ENCODE data around the gene THOC1. TPM values are rescaled to one million over a fixed set of nuclear protein-coding genes. Genes with fewer than 3 reads are reported as not detected.

The THOC1 gene
- total and polyA plus RNA-seq, 2 experiments from 2014 or later, result 73.0 to 108 TPM

DNA sequence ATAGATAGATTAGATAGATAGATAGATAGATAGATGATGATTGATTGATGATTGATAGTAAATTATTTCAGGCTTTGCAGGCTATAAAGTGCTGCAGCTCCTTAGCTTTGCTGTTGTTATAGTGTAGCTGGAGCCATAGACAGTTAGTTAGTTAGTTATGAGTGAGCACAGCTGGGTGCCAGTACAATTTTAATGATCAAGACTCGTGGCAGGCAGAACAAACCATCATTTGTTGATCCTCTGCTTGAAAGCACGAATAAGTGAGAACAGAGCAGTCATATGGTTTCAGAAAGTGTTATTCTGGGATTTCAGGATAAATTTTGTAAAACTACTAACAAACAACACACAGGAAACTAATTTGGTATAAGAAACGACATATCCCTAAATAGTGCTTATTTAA, 53.9 kb downstream of the THOC1 start:
- Histone ChIP-seq H4K20me1 (replicated peaks; ENCODE audit: insufficient read depth) (peaks cover 7% of the 10 kb centered on the region; the same call in 1 of the 2 replicates), H3F3A (replicated peaks; ENCODE audit: low read depth) (no peaks in the 10 kb centered on the region), H3K27ac (ENCODE audit: low read depth) (no peak overlapping the region), H3K4me2 (no peak overlapping the region), H3K4me1 (ENCODE audit: insufficient read depth) (peaks cover 14% of the 10 kb centered on the region), H2AFZ (no peak overlapping the region), H3K27me3 (ENCODE audit: insufficient read depth) (no peaks in the 10 kb centered on the region), H3K36me3 (ENCODE audit: insufficient read depth) (peaks cover 58% of the 10 kb centered on the region), H3K79me2 (replicated peaks; ENCODE audit: insufficient read depth) (no peaks in the 10 kb centered on the region), H3K4me3 (no peak overlapping the region), H3K9me2 (ENCODE audit: insufficient read depth) (no peaks in the 10 kb centered on the region)
- H3K9me3 Mint-ChIP-seq, result no peaks in the 10 kb centered on the region
- peaks cover 2% of the 10 kb centered on the region for H3K27me3 Mint-ChIP-seq (ENCODE audit: insufficient read depth, low read depth, poor library complexity)
- H3K4me3 Mint-ChIP-seq, result no peak overlapping the region
- H3K27ac Mint-ChIP-seq, result no peak overlapping the region
- peaks cover 20% of the 10 kb centered on the region; the same call in 2 of the 3 replicates for H3K4me1 Mint-ChIP-seq
- DNase-seq (ENCODE audit: low spot score) (no peak), ATAC-seq (no peak)
- TF ChIP-seq, protein P1, sequence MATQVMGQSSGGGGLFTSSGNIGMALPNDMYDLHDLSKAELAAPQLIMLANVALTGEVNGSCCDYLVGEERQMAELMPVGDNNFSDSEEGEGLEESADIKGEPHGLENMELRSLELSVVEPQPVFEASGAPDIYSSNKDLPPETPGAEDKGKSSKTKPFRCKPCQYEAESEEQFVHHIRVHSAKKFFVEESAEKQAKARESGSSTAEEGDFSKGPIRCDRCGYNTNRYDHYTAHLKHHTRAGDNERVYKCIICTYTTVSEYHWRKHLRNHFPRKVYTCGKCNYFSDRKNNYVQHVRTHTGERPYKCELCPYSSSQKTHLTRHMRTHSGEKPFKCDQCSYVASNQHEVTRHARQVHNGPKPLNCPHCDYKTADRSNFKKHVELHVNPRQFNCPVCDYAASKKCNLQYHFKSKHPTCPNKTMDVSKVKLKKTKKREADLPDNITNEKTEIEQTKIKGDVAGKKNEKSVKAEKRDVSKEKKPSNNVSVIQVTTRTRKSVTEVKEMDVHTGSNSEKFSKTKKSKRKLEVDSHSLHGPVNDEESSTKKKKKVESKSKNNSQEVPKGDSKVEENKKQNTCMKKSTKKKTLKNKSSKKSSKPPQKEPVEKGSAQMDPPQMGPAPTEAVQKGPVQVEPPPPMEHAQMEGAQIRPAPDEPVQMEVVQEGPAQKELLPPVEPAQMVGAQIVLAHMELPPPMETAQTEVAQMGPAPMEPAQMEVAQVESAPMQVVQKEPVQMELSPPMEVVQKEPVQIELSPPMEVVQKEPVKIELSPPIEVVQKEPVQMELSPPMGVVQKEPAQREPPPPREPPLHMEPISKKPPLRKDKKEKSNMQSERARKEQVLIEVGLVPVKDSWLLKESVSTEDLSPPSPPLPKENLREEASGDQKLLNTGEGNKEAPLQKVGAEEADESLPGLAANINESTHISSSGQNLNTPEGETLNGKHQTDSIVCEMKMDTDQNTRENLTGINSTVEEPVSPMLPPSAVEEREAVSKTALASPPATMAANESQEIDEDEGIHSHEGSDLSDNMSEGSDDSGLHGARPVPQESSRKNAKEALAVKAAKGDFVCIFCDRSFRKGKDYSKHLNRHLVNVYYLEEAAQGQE (IDR thresholded peaks at IDR 0.05; ENCODE audit: unreplicated experiment), result no peak
- no peak for TF ChIP-seq ZNF331 (CRISPR knock-in tag; IDR thresholded peaks at IDR 0.05; ENCODE audit: low read depth)
- TF ChIP-seq, protein P2, sequence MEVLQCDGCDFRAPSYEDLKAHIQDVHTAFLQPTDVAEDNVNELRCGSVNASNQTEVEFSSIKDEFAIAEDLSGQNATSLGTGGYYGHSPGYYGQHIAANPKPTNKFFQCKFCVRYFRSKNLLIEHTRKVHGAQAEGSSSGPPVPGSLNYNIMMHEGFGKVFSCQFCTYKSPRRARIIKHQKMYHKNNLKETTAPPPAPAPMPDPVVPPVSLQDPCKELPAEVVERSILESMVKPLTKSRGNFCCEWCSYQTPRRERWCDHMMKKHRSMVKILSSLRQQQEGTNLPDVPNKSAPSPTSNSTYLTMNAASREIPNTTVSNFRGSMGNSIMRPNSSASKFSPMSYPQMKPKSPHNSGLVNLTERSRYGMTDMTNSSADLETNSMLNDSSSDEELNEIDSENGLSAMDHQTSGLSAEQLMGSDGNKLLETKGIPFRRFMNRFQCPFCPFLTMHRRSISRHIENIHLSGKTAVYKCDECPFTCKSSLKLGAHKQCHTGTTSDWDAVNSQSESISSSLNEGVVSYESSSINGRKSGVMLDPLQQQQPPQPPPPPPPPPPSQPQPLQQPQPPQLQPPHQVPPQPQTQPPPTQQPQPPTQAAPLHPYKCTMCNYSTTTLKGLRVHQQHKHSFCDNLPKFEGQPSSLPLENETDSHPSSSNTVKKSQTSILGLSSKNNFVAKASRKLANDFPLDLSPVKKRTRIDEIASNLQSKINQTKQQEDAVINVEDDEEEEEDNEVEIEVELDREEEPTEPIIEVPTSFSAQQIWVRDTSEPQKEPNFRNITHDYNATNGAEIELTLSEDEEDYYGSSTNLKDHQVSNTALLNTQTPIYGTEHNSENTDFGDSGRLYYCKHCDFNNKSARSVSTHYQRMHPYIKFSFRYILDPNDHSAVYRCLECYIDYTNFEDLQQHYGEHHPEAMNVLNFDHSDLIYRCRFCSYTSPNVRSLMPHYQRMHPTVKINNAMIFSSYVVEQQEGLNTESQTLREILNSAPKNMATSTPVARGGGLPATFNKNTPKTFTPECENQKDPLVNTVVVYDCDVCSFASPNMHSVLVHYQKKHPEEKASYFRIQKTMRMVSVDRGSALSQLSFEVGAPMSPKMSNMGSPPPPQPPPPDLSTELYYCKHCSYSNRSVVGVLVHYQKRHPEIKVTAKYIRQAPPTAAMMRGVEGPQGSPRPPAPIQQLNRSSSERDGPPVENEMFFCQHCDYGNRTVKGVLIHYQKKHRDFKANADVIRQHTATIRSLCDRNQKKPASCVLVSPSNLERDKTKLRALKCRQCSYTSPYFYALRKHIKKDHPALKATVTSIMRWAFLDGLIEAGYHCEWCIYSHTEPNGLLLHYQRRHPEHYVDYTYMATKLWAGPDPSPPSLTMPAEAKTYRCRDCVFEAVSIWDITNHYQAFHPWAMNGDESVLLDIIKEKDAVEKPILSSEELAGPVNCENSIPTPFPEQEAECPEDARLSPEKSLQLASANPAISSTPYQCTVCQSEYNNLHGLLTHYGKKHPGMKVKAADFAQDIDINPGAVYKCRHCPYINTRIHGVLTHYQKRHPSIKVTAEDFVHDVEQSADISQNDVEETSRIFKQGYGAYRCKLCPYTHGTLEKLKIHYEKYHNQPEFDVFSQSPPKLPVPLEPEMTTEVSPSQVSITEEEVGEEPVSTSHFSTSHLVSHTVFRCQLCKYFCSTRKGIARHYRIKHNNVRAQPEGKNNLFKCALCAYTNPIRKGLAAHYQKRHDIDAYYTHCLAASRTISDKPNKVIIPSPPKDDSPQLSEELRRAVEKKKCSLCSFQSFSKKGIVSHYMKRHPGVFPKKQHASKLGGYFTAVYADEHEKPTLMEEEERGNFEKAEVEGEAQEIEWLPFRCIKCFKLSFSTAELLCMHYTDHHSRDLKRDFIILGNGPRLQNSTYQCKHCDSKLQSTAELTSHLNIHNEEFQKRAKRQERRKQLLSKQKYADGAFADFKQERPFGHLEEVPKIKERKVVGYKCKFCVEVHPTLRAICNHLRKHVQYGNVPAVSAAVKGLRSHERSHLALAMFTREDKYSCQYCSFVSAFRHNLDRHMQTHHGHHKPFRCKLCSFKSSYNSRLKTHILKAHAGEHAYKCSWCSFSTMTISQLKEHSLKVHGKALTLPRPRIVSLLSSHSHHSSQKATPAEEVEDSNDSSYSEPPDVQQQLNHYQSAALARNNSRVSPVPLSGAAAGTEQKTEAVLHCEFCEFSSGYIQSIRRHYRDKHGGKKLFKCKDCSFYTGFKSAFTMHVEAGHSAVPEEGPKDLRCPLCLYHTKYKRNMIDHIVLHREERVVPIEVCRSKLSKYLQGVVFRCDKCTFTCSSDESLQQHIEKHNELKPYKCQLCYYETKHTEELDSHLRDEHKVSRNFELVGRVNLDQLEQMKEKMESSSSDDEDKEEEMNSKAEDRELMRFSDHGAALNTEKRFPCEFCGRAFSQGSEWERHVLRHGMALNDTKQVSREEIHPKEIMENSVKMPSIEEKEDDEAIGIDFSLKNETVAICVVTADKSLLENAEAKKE (CRISPR knock-in tag; IDR thresholded peaks at IDR 0.05), result no peak
- peaks cover 77% of the 10 kb centered on the region for H3K36me3 Mint-ChIP-seq (ENCODE audit: low read depth)

All from GM23338 (cell line).